IPS DF 4.7 (cell line): ENCODE results near the gene AGTPBP1.
"Not testable (repeated sequence)": the region's sequence is repeated elsewhere in the genome, so short reads cannot be mapped to it uniquely, and the experiment has no call there.

Experiments
- DNase-seq: peaks from one replicate; pipeline ENCODE4 v3.0.0-alpha.2; 2013; ENCODE audit warnings: low spot score; ENCODE audit errors: extremely low read depth

AGTPBP1 gene

GRCh38 chr9:85631809-85632208, 109.9 kb downstream of the AGTPBP1 start:
- no peak for DNase-seq

- no peak for DNase-seq
Observed at GRCh38 chr9:85630676-85631075, 111.1 kb downstream of the AGTPBP1 start.

- no peak for DNase-seq
Observed at GRCh38 chr9:85617141-85617670, 124.5 kb downstream of the AGTPBP1 start.

- no peak for DNase-seq
Observed at GRCh38 chr9:85615792-85616191, 126.0 kb downstream of the AGTPBP1 start.

- DNase-seq, result peak; percentile 33
Observed at GRCh38 chr9:85610074-85610860, 131.5 kb downstream of the AGTPBP1 start.

- no peak for DNase-seq
Observed at GRCh38 chr9:85605905-85606304, 135.8 kb downstream of the AGTPBP1 start.

GRCh38 chr9:85603936-85604335, 137.8 kb downstream of the AGTPBP1 start:
- DNase-seq, result no peak

GRCh38 chr9:85602742-85603141, 139.0 kb downstream of the AGTPBP1 start:
- no peak for DNase-seq

- DNase-seq, result no peak
Observed at GRCh38 chr9:85600675-85601263, 141.0 kb downstream of the AGTPBP1 start.

GRCh38 chr9:85599540-85600105, 142.1 kb downstream of the AGTPBP1 start:
- no peak for DNase-seq

- DNase-seq, result no peak
Observed at GRCh38 chr9:85594316-85594715, 147.4 kb downstream of the AGTPBP1 start.

- no peak for DNase-seq
Observed at GRCh38 chr9:85586684-85587083, 155.1 kb downstream of the AGTPBP1 start.

- no peak for DNase-seq
Observed at GRCh38 chr9:85577353-85577952, 164.3 kb downstream of the AGTPBP1 start.

- DNase-seq, result no peak
Observed at GRCh38 chr9:85575868-85576267, 165.9 kb downstream of the AGTPBP1 start.

- DNase-seq, result not testable (repeated sequence)
Observed at GRCh38 chr9:85573546-85573945, 168.2 kb downstream of the AGTPBP1 start.

GRCh38 chr9:85572917-85573316, 168.8 kb downstream of the AGTPBP1 start:
- DNase-seq, result not testable (repeated sequence)

GRCh38 chr9:85569988-85570387, 171.8 kb downstream of the AGTPBP1 start:
- no peak for DNase-seq

GRCh38 chr9:85559526-85559925, 182.2 kb downstream of the AGTPBP1 start:
- DNase-seq, result no peak

- no peak for DNase-seq
Observed at GRCh38 chr9:85554349-85554748, 187.4 kb downstream of the AGTPBP1 start.

GRCh38 chr9:85553475-85553874, 188.3 kb downstream of the AGTPBP1 start:
- DNase-seq, result no peak

GRCh38 chr9:85547599-85547998, 194.2 kb downstream of the AGTPBP1 start:
- no peak for DNase-seq

- no peak for DNase-seq
Observed at GRCh38 chr9:85543196-85543595, 198.6 kb downstream of the AGTPBP1 start.
